Measurements from ENCODE around the gene ITGAV.

The ITGAV gene

DNA sequence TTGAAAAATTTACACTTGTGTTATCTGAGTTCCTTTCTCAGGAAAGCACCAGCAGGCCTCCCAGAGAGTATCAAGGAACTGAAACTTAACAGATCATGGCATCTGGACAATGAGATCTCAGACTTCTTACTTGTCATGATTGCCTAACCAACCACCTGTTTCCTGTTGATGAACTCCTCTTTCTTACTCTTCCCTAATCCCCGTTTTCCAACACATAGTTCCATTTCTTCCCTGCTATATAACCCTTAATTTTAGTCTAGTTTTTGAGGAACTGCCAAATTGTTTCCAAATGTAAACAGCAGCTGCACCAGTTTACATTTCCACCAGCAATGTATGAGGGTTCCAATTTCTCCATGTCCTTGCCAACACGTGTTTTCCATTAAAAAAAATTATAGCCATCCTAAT, 98.0 kb downstream of the ITGAV start:
- no peak for DNase-seq

DNA sequence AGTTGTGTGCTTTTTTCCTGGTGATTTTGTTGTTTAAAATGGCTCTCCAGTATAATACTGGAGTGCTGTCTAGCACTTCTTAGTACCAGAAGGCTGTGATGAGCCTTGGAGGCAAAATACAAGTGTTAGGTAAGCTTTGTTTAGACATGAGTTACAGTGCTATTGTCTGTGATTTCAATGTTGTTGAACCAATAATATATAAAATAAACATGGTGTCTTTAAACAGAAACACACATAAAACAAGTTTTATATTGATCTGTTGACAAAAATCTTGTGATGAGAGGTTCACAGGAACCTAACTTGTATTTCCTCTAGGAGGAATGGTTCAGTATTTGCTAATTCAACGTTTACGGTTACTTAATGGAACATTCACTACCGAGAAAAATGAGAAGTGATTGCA, 99.0 kb downstream of the ITGAV start:
- DNase-seq: no peak

DNA sequence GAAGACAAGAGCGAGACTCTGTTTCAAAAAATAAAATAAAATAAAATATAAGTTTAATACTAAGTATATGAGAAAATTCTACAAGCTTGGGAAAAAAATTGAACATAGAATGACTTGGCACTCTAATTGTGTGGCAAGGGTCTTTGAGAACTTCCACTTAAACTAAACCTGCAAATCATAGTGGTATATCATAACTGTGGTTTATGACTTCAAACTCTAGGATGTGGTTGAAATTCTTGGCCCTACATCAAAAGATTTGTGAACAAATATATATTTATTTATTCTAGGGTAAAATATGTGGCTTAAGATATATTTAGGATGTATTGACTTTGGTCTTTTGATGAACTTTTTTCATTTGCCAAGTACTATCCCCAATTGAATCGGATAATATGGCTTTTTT, 100.9 kb downstream of the ITGAV start:
- DNase-seq: no peak

DNA sequence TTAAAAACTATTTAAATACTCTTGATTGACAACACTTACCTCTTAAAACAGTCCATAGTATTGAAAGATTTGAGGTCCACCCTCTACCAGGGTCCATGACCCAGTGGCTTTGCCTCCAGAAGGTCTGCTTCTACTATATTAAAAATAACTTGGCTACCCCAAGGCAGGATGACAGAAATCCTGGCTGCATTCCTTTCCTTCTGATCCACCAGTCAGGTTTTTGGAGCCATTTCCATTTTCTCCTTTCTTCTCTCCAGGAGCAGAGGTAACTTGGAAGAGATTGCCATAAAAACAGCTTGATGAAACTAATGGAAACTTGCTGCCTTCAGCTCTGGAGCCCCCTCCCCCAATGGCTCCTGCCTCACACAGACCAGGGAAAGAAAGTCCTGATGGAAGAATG, 101.4 kb downstream of the ITGAV start:
- no peak for DNase-seq

DNA sequence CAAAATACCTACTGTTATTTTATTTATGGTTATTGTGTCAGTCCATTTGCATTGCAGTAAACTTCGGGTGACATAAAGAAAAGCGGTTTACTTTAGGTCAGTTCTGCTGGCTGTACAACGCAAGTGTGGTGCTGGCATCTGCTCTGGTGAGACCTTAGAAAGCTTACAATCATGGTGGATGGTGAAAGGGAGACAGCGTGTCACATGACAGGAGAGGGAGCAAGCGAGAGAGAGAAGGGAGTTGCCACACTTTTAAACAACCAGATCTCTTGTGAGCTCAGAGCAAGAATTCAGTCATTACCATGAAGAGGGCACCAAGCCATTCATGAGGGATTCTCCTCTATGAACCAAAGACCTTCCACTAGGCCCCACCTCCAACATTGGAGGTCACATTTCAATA, 102.0 kb downstream of the ITGAV start:
- no peak for DNase-seq

DNA sequence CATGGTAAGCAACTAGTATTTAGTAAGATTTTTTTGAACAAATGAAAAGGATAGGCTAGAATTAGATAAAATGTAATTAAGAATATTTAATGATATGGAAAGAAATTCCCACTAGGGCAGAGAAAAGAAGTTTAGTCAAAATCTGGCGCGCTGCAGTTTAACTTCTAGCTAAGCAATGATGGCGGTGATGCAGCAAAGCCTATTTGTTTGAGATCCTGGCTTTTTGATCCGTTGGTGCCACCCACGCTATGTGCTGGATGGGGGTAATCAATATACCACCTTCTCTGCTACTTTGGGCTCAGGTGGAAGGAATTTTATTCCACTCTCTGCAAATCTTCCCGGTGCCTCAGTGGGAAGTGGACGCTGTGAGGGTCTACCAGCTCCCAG, 103.6 kb downstream of the ITGAV start:
- no peak for DNase-seq

DNA sequence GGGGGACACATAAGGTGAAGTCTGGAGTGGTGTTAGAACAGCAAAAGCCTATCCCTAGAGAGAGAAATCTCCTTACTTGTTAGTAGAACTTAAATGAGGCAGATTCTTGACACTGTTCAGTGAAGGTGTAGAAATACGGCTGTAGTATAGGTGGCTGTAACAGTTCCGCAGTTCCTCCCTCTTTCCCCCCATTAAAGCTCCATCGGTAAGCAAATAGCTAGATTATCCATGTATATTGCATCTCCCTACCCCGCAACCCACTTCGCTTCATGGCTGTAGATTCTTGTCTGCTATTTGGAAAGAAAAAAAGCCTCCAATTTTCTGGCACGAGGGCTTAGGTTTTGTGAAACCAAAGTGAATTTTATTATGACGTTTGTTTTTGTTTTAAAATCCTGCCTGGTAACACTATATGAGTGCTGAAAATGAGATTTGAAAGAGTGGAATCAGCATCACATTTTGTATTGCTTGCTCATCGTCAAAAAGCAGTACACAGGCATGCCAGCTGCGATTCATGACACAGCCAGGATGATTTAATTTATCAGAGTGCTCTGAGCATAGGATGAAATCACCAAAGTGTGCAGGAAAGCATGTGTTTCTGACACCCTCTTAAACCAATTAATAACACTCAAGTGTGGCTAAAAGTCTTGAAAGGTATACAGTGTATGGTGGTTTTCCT, 105.4 kb downstream of the ITGAV start:
- no peak for DNase-seq

DNA sequence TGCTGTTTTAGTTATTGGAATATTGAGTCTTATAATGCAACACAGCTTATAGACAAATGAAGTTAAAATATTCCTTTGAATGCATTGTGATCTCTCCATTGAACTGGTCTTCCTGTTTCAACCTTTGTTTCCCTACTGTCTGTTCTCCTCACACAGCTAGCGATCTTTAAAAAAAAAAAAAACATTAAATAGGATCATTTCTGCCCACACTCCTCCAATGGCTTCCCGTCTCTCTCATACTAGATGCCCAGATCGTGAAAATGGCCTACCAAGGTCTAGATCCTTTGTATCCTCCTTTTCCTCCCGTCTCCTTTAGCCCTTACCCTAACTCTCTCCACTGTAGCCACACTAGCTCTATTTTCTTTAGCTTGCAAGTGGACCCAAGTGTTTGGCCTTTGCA, 106.4 kb downstream of the ITGAV start:
- DNase-seq: no peak

DNA sequence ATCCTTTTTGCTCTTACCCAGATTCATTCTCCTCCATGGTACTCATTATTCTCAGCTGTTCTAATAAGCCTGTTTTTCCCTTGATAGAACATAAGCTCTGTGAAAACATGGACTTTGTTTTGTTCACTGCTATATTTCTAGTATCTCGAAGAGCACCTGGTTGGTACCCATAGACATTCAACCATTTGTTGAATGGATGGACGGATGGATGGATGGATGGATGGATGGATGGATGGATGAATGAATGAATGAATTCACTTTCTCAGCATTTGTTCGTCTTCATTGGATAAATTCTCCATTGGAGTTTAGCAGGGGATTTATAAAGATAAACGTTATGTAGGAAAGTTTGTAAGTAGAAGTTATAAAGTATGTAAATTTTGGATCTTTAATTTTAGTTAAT, 106.9 kb downstream of the ITGAV start:
- DNase-seq: no peak

DNA sequence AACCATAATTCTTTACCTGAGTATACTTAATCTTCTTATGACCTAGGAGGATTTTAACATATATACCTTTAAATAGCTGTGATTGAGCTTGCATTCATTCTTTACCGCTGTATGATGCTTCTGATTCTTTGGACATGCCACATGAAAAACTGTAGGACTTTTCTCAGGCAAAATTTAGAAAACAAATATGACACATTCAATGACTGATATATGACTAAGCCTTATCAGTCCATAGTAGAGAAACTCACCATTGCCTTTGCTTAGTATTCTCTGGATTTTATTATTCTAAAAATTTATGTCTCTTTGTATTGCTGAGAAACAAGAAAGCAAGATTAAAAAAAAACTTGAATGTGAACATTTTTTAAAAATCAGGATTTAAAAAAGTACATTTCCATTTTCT, 107.7 kb downstream of the ITGAV start:
- no peak for DNase-seq

DNA sequence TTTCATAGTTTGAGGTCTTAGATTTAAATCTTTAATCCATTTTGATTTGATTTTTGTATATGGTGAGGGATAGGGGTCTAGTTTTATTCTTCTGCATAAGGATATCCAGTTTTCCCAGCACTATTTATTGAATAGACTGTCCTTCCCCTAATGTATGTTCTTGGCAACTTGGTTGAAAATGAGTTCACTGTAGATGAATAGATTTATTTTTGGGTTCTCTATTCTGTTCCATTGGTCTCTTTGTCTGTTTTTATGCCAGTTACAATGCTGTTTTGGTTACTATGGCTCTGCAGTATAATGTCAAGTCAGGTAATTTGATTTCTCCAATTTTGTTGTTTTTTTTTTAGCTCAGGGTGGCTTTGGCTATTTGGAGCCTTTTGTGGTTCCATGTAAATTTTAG, 109.9 kb downstream of the ITGAV start:
- DNase-seq: no peak

DNA sequence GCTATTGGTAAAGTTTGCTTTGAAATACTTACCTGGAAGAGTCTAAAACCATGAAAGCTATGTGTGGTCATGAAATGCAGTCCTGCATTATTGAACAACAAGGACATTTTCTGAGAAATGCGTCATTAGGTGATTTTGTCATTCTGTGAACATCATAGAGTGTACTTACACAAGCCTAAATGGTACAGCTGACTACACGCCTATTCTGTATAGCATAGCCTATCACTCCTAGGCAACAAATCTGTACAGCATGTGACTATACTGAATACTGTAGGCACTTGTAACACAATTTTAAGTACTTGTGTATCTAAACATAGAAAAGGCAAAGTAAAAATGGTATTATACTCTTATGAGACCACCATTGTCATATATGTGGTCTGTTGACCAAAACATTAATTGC, 112.2 kb downstream of the ITGAV start:
- DNase-seq: no peak

DNA sequence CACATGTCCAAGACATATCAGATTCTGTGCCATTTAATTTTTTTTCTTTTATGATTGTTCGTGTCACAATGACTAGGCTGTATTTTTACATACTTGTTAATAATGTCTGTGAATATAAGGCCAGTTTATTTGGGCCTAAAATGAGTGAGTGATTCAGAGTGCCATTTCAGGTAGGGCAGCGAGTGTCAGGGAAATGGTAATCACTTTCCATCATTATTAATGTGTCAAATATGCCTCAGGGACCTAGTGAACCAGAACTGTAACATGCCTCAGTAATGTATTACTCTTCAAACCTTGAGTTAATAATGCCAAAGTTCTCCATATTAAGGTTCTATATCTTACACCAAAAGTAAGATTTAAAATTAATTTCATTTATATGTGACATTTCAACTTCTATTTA, 112.6 kb downstream of the ITGAV start:
- no peak for DNase-seq

DNA sequence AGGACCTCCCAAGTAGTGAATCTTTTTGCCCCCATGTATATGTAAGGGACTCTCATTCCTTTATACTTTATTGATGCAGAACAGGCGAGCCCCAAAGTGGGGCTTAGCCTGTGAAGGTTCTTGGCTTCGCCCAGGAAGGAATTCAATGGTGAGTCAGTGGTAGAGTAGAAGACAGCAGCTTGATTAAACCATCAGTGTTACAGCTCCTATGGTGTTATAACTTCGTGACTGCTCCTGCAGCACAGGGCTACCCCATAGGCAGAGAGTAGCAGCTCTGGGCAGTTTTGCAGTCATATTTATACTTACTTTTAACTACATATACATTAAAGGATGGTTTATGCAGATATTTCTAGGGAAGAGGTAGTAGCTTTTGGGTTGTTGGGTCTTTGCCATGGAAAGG, 115.0 kb downstream of the ITGAV start:
- DNase-seq: no peak

DNA sequence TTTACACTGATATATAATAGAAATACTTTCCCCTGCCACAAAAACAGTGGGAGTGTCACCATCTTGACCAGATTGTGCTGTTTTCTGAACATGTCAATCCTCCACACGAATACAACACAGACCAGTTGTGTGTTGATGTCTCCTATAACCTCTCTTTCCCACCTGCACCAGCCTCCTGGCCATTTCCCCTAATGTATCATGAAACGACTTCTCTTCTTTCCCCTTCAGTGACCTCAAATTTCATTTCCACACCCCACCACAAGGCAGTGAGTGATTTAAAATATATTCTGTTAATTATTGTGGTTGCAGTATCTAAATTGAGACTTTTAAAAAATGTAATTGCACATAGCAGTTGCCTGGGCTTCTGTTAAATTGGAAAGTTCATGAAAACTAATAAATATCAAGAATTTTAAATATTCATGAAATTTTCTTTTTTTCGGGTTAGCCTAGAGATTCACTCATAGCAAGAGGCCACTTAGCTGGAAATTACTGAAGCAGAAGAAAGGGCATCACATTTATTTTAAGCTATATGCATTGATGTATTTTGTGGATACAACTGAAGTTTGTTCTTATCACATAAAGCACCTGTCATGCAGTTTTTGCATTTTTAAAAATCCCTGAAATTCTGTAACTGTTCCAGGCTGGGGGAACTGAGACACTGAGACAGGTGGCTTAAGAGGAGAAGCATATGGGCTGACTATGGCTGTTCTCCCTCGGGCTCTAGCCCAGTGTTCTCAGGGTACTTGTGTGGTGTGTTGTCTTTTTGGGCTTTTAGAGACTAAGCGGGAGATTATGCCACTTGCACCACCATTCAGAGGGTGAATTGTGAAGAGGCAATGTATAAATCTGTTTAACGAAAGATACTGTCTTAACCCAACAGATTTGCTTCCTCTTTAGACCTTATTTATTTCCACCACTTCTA, 119.9 kb downstream of the ITGAV start:
- no peak for DNase-seq

DNA sequence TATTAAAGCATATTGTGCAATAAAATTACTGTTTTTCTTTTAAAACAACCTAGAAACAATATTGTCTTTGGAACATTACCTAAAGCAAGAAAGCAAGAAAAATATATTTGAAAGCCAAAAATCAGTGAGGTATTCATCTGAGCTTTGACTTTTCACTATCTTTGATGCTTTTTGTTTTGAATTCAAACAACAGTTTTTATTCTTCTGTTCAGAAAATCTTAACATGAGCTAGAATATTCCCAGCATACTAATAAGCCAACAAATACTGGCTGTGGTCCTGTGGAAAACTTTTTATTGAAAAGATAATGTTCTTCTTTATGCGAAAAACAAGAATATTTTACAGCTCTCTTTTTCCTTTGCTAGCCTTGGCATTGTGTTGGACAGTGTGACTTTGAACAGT, 123.8 kb downstream of the ITGAV start:
- no peak for DNase-seq

DNA sequence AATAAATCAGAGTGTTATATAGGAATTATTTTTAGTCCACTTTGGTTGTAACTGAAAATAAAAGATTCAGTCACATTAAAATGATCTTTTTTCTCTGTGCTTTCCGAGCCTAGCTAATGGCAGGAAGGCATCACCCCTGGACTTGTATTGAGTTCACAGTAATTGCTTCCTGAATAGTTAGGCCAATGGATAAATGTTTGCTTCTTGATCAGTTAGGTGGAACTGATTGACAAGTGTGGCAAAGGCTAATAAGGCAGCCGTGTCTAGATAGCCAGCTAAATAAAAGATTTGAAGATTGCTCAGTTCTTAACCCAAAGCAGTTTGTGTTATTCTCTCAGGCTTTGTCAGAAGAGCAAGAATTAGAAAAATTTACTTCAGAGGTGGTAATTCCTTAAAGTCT, 124.8 kb downstream of the ITGAV start:
- DNase-seq: no peak

DNA sequence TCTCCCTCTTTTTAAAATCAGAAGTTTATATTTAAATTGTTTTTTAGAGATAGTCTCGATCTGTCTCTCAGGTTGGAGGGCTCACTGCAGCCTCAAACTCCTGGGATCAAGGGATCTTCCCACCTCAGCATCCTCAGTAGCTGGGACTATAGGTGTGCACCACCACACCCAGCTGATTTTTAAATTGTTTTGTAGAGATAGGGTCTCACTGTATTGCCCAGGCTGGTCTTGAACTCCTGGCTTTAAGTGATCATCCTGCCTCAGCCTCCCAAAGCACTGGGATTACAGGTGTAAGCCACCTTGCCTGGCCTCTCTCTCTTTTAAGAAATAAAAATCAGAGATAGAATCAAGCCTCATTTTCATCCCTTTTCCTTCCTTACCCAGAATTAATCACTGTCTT, 126.1 kb downstream of the ITGAV start:
- no peak for DNase-seq

DNA sequence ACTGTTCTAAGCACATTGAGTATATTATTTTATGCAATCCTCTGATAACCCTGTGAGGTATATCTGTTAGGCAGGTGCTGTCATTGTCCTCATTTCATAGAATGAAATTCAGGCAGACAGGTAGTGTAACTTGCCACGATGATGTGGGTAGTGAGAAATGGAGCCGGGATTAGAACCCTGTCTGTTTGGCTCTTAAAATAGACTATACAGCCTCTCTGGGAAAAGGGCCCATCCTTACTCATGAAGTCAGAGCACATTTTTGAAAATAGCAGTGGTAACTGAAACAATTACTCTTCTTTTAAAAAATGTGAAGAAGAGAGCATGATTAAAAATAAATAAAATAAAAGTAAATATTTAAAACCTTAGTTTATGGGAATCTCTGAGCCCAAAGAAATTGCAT, 127.0 kb downstream of the ITGAV start:
- DNase-seq: no peak

DNA sequence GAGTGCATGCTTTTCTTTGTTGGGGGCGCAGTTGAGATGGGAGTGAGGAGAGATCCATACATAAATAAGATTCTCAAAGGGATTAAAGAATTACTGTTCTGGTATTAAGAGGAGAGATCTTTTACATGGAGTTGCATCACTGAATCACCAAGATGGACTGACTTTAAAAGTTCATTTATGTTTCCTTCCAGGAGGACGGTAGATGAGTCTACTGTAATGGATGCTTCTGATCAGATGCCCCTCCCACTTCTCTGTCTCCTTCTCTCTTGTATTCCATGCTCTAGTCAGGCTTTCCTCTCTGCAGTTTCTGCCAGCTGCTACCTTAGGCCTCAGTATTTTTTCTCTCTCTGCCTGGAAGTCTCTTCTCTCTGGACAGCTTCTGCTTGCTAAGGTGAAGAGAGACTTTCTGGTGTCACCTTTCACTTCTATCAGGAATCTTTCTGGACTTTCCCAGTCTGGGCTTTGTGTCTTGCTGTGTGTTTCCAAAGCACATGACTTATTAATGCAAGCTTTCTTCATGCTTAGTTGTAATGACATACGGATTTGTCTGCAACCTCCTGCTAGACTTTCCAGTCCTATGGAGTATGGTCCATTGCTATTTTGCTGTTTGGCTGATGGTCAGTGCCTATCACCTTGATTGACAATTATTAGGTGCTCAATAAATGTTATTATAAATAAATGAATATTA, 127.6 kb downstream of the ITGAV start:
- no peak for DNase-seq

DNA sequence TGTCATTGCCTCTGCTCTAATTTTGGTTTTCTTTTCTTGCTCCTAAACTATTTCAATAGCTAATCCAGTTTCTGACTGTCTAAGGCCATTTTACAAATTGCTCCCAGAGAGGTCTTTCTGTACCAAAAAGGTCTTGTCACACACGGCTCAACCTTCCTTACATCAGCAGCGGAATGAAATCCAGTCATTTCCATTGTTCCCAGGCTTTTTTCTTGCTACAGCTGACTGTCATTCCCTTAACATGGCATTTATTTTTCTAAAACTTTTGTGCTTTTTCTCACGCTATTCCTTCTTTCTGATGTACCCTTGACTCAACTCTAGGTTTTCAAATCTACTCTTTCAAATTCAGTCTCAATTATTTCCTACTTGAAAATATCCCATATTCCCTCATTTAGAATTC, 128.3 kb downstream of the ITGAV start:
- DNase-seq: no peak

DNA sequence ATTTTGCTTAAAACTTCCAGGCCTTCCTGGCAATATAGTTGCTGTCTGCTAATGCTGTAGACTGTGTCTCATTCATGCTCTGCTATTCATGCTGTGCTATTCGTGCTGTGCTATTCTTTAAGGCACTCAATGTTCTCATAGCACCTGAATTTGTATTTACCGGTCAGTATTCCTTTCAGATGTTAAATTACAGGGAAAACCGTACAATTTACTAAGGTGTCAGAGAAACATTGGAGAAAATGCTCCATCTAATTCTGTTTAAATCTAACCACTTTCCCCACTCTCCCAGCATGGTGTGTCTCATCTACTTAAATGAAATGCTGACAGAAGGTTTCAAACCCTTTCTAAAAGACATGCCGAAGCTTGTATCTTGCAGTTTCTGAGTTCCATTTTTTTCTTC, 129.0 kb downstream of the ITGAV start:
- DNase-seq: no peak

DNA sequence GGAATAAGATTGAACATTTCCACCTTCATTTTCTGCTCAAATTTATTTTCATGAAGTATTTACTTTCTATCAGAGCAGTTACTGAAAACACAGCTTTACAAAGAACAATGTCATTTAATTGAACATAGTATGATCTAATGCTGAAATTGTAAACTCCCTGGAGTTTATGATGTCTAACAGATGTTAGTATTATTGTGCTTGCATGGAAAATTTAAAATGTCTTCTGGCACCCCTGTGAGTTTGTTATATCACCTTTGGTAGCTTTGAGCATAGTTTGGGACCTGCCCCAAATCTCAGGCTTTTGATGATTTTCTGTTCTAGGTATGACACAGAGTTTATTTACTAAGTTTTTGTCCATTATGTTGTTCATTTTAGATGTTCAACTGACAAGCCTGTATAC, 132.1 kb downstream of the ITGAV start:
- DNase-seq: no peak

DNA sequence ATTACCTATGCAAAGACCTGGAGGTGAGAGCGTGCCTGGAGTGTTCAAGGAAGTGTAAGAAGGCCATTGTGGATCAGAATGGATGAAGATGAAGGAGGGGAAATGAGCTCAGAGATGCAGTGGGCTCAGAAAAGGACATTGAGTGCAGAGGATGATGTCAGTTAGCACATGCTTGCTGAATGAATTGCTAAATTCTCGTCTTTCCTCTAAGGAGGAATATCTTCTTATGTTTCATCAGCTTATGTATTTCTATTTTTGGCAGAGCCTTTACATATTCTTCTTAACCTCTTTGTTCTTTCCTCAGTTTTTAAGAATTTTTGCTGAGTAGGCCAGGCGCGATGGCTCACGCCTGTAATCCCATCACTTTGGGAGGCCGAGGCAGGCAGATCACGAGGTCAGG, 134.9 kb downstream of the ITGAV start:
- DNase-seq: no peak

Measured in NCI-H2029 treated with DMSO at 0.1 percent for 48 hours (cell line).